EL (cell line): ENCODE results near the gene GNB1L.

Source experiments
- DNase-seq: peaks from one replicate; pipeline ENCODE4 v3.0.0-alpha.2; 2016

The GNB1L gene

DNA sequence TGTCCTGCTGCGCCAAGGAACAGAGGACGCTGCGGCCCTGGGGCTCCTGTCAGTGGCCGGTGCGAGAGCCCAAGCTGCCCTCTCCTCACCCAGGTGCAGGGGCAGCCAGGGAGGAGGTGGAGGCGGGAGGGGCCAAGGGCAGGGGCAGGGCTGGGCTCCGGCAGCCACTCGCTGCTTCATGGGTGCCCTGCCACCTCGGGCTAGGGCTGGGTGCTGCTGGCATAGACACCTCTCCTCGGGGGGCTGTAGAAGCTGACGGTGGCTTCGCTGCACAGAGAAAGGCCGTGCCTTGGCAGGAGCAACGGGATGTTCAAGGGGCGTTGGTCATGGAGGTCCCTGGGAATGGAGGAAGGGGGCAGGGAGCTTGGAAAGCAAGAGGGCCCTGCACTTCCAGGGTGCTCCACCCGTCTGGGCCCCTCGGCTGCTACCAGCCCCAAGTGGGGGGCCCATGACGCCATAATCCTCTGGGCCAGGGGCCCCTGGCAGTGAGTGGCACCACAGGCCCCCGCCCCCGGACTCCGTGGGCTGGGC is 95.7 kb downstream of the GNB1L start:
- DNase-seq = no peak

GRCh38 chr22:19757985-19758895 is 96.4 kb downstream of the GNB1L start:
- DNase-seq = no peak

GRCh38 chr22:19757140-19757984 is 97.3 kb downstream of the GNB1L start:
- no peak for DNase-seq

DNA sequence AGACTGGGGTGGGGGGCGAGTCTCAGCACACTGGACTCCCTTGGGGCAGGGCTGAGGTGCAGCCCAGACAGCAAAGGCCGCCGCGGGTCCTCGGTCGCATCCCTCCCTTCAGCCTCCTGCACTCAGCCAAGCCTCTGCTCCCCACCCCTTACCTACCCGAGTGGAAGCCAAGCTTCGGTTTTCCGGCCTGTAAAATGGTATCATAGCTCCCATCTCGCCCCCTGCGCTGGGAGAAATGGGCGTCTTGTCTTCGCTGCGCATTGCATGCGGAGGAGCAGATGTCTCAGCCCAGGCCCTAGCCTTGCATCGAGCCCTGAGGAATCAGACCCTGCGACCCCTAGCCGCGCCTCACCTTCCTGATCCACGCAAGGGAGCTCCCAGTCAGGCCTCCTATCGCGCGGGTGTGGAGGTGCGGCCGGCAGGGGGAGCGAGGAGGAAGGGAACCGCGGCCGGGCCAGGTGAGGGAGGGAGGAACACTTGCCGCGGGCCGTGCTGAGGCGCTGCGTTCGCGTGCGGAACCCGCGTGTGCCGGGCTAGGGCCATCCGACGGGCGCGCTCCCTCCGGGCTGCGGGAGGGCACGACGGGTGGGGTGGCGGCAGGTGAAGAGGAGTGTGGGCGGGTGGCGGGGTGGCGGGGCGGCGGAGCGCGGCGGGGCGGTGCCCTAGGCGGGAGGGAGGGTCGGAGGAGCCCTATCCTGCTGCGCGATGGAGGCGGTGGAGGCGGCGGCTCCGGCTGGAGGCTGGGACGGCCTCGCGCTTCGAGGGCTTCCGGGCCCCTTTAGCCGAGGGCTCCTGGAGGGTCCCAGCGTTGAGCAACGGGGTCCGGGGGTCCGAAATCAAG is 98.2 kb downstream of the GNB1L start:
- peak; percentile 29 for DNase-seq

DNA sequence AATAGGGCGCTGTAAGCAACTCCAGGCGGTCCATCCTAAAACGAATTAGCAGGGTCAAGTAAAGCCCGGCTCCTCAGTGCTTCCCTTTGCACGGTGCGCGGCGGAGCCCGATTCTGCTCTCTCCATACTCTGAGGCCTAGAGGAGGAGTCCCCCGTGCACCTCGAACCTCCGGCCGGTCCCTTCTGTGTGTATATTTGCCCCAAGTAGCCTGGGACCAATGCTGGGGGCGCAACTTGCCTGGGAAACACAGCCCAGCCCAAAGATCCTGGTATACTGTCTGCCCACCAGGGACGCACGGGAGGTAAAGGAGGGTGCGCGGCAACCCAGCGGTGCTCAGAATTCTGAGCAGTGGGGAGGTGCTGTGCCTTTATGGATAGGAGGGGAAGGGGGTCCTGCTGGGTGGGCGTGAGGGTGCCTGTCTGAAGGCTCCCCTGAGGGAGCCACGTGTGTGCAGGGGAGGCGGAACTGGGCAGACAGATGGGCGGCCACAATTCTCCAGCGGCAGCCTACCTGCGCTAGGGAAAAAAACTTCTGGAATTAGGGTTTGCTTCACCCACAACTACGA is 98.9 kb downstream of the GNB1L start:
- no peak for DNase-seq

- no peak for DNase-seq
Observed at GRCh38 chr22:19755145-19755710, 99.4 kb downstream of the GNB1L start.

- DNase-seq = no peak
Observed at GRCh38 chr22:19754701-19755144, 100.0 kb downstream of the GNB1L start.

DNA sequence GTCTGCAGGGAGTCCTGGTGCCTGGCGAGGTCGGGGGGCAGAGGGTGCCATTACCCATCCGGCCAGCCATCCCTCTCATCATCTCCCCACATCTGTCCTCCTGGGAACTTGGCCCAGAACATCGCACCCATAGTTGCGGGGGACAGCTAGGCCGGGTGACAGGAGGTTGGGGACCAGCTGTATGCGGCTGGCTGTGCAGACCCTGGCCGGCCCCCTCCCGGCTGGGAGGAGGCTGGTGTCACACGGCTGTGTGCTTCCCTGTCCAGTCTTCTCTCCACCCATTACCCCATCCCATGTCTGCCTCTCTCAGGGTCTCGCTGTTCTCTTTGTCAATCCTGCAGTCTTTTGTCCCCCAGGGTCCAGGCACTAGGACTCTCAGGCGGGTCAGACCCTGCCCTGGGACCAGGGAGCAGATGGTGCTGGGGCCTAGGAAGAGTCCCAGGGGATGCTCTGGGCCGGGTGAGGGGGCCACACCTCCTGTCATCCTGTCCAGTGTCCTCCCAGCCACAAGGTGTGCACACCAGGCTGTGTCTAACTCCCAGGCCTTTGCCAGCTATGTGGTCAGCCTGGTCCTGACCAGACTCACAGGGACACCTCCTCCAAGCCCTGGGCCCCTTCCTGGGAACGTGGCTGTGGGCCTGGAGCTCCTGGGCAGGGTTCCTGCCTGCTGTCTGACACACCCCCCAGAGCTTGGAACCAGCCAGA is 100.5 kb downstream of the GNB1L start:
- no peak for DNase-seq

GRCh38 chr22:19753090-19753842 is 101.4 kb downstream of the GNB1L start:
- DNase-seq = no peak

GRCh38 chr22:19751497-19752245 is 103.0 kb downstream of the GNB1L start:
- no peak for DNase-seq

- DNase-seq = peak; percentile 42
Observed at GRCh38 chr22:19750507-19751490, 103.9 kb downstream of the GNB1L start.

DNA sequence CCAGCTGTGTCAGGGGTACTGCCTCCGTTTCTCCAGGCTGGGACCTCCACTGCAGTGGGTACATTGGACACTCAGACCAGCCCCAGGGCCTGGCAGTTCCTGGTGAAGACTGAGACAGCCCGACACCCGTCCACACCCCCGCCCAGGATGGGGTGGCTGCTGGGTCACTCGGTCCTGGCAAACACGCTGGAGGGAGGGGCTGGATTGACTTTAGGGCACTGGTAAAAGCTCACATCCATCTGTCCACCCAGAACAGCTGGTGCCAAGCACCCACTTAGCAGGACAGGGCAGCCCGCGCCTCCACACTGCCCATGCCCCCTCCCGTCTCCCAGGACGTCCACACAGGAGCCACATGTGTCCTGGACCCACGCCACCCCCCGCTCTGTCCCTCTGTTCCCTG is 104.8 kb downstream of the GNB1L start:
- no peak for DNase-seq

DNA sequence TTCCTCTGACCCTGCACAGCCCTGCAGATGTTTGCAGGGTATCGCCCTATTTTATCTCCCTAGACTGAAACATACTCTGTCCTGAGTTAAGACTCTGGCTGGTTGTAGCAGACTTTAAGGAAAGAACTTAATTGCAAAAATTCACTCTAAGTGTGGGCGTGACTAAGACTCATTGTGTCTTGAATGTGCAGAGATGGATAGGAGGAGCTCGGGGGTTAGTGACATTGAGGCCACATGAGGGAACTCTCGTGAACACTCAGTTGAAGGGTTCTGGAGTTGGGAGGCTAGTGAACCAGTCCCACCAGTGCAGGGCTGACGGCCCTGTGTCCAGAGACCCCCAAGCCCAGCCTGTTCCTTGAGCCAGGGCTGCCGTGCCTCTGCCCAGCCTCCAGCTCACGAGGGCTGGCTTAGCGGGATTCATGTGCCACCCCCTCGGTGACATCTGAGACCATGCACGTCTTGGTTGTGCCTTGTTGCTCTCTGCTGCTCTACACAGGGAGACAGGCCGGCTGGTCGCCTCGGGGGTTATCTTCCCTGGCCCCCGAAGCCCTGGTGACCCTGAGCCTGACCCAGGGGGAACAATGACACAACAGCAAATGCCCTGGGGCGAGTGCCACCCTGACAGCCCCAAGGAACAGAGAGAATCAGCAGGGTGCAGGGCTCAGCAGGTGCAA is 105.5 kb downstream of the GNB1L start:
- no peak for DNase-seq

DNA sequence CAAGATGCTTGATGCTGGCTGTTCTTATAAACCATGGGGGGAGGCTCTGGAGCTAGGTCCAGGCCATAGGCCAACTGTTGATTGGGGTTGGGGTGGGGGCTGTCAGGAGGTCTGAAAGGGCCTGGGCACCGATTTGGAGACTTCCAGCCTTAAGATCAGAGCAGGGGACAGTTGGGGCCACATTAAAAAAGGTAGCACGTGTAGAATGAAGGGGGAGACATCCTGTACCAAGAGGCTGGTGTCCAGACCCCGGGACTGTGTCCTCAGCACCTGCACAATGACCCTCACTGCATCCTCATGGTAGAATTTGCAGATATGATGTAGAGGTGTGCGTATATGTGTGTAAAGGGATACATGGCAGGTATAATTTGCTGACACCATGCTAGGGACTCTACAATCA is 106.5 kb downstream of the GNB1L start:
- DNase-seq = no peak

DNA sequence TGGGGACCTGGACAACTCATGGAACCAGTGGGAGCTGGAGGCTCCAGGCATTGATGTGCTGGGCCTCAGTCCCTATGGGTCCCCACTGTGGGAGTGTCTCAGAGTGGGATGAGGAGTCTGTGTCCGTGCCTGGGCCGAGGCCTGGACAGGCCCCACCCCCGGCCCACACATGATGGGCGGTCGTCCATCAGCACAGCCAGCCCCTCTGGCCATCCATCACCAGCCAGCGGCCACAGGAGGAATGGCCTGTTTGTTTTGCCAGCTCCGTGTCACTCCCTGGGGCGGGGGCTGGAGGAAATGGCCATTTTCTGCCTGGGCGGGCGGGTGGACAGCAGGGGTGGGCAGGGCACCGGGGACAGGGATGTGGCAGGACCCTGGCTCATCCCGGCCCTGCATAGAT is 107.1 kb downstream of the GNB1L start:
- no peak for DNase-seq

GRCh38 chr22:19746726-19747125 is 107.9 kb downstream of the GNB1L start:
- no peak for DNase-seq

- DNase-seq = peak; percentile 34
Observed at GRCh38 chr22:19745155-19746101, 109.2 kb downstream of the GNB1L start.
